ENCODE results near the gene SEMA4D. TPM values are rescaled to one million over a fixed set of nuclear protein-coding genes. Genes with fewer than 3 reads are reported as not detected.

Gene SEMA4D
- total and polyA plus RNA-seq, 2 of the 13 experiments (the other 11 are each of a cell fraction or from before 2014, with no cell fraction given) = 0.13 to 0.16 TPM

GRCh38 chr9:89318123-89319014, 179.5 kb downstream of the SEMA4D start, which contains the start of gene SECISBP2 (continued):
- TF ChIP-seq PLSCR1 (CRISPR knock-in tag; IDR thresholded peaks at IDR 0.05; ENCODE audit: borderline replicate concordance) = 0 out of 2 replicates have a peak, but pooled peaks have one; percentile 62
- peak; percentile 23; the same call in 1 of the 2 replicates for TF ChIP-seq FUBP1 (CRISPR knock-in tag; IDR thresholded peaks at IDR 0.05; ENCODE audit: borderline replicate concordance)
- TF ChIP-seq PHF8 (CRISPR knock-in tag; IDR thresholded peaks at IDR 0.05) = peak; percentile 98
- TF ChIP-seq ZNF280D (CRISPR knock-in tag; IDR thresholded peaks at IDR 0.05) = peak; percentile 88; the same call in 1 of the 2 replicates
- TF ChIP-seq FOSL1 (CRISPR knock-in tag; IDR thresholded peaks at IDR 0.05; ENCODE audit: borderline replicate concordance) = no peak; the same call in 1 of the 2 replicates
- TF ChIP-seq ZNF782 (CRISPR knock-in tag; IDR thresholded peaks at IDR 0.05; ENCODE audit: borderline replicate concordance) = 0 out of 2 replicates have a peak, but pooled peaks have one; percentile 40
- 0 out of 2 replicates have a peak, but pooled peaks have one; percentile 75 for TF ChIP-seq ISX (CRISPR knock-in tag; conservative IDR thresholded peaks at IDR 0.05)
- peak; percentile 90 for TF ChIP-seq FOXK1 (CRISPR knock-in tag; IDR thresholded peaks at IDR 0.05; ENCODE audit: borderline replicate concordance, low read depth)
- TF ChIP-seq ZBTB39 (CRISPR knock-in tag; IDR thresholded peaks at IDR 0.05) = peak; percentile 89; the same call in 1 of the 2 replicates
- TF ChIP-seq HNRNPL (IDR thresholded peaks at IDR 0.05; ENCODE audit: low read depth, low read length) = peak; percentile 66; the same call in 1 of the 2 replicates
- TF ChIP-seq HNF4A (CRISPR knock-in tag; IDR thresholded peaks at IDR 0.05) = peak; percentile 46
- TF ChIP-seq POGZ (CRISPR knock-in tag; IDR thresholded peaks at IDR 0.05) = peak; percentile 90
- TF ChIP-seq RORA (CRISPR knock-in tag; IDR thresholded peaks at IDR 0.05) = peak; percentile 77; the same call in 1 of the 2 replicates
- 0 out of 2 replicates have a peak, but pooled peaks have one; percentile 55 for TF ChIP-seq PRMT3 (CRISPR knock-in tag; IDR thresholded peaks at IDR 0.05; ENCODE audit: borderline replicate concordance, low read depth)
- TF ChIP-seq BATF2 (CRISPR knock-in tag; IDR thresholded peaks at IDR 0.05) = peak; percentile 89; the same call in 1 of the 2 replicates
- TF ChIP-seq MTF1 (CRISPR knock-in tag; IDR thresholded peaks at IDR 0.05) = no peak
- no peak for TF ChIP-seq GATA4 (IDR thresholded peaks at IDR 0.05; ENCODE audit: borderline replicate concordance, low read depth)
- peak; percentile 88 for TF ChIP-seq MED1 (CRISPR knock-in tag; IDR thresholded peaks at IDR 0.05)
- TF ChIP-seq TARDBP (CRISPR knock-in tag; IDR thresholded peaks at IDR 0.05) = peak; percentile 79
